Smooth muscle cell (in vitro differentiated cells): ENCODE data around the gene XPC. TPM values are rescaled to one million over a fixed set of nuclear protein-coding genes. Genes with fewer than 3 reads are reported as not detected.

Source experiments
- DNase-seq: peaks from one replicate; lab custom pipeline; 2025; ENCODE audit not compliant: unreplicated experiment; lab: John Stamatoyannopoulos, UW
- H2AFZ ChIP-seq: fragments of 200-600 bp; sonication (generic); 2 replicates; pipeline ENCODE4 v1.6.0; 2016; ENCODE audit warnings: antibody characterized with exemption, low read depth, mild to moderate bottlenecking
- H3F3A ChIP-seq: fragments of 200-600 bp; sonication (generic); 2 replicates; pipeline ENCODE4 v1.6.0; 2017; ENCODE audit warnings: antibody characterized with exemption, low read depth
- H3K27ac ChIP-seq: fragments of 200-600 bp; sonication (generic); 2 replicates; pipeline ENCODE4 v1.5.1; 2016; ENCODE audit warnings: low read depth, mild to moderate bottlenecking
- H3K27me3 ChIP-seq: fragments of 200-600 bp; sonication (generic); 2 replicates; pipeline ENCODE4 v1.6.1; 2016; ENCODE audit warnings: low read depth, mild to moderate bottlenecking
- H3K36me3 ChIP-seq: fragments of 200-600 bp; sonication (generic); 2 replicates; pipeline ENCODE4 v1.5.1; 2016; ENCODE audit warnings: low read depth
- H3K4me1 ChIP-seq: fragments of 200-600 bp; sonication (generic); 2 replicates; pipeline ENCODE4 v1.5.1; 2016; ENCODE audit warnings: low read depth
- H3K4me2 ChIP-seq: fragments of 200-600 bp; sonication (generic); 2 replicates; pipeline ENCODE4 v1.6.0; 2016; ENCODE audit warnings: mild to moderate bottlenecking
- H3K4me3 ChIP-seq: fragments of 200-600 bp; sonication (generic); 2 replicates; pipeline ENCODE4 v1.5.1; 2016; ENCODE audit warnings: mild to moderate bottlenecking
- H3K79me2 ChIP-seq: fragments of 200-600 bp; sonication (generic); 2 replicates; pipeline ENCODE4 v1.6.0; 2016; ENCODE audit warnings: low read depth, mild to moderate bottlenecking
- H3K9ac ChIP-seq: fragments of 200-600 bp; sonication (generic); 2 replicates; pipeline ENCODE4 v1.6.0; 2016; ENCODE audit warnings: low read depth
- H3K9me3 ChIP-seq: fragments of 200-600 bp; sonication (generic); replicated peaks from 2 replicates; pipeline ENCODE4 v1.5.1; 2016; ENCODE audit warnings: low read depth
- H4K20me1 ChIP-seq: fragments of 200-600 bp; sonication (generic); 2 replicates; pipeline ENCODE4 v1.6.0; 2016; ENCODE audit warnings: low read depth
- CTCF ChIP-seq: fragments of 200-600 bp; sonication (generic); IDR thresholded peaks from 2 replicates; pipeline ENCODE4 v1.5.1; 2017; ENCODE audit warnings: borderline replicate concordance, mild to moderate bottlenecking, antibody characterized with exemption; ENCODE audit not compliant: insufficient read depth, poor library complexity, severe bottlenecking
- WGBS: methylation state at CpG from one replicate; pipeline ENCODE4 v1.1.7; 2016; ENCODE audit warnings: low lambda C conversion rate; 5-methylcytosine and 5-hydroxymethylcytosine counted together
- polyA plus RNA-seq: library from polyadenylated mRNA; unstranded; fragments of >200 nt; fragmentation: Nextera tagmentation; extraction: Ambion mirVana; gene quantifications from 2 replicates; pipeline ENCODE4 v1.2.1, GENCODE V29; 2016
- total RNA-seq: library from RNA; depleted of rRNA; stranded (reverse); fragments of >200 nt; gene quantifications from 2 replicates; pipeline ENCODE4 v1.2.3, GENCODE V29; 2014

XPC gene
- total and polyA plus RNA-seq, 2 experiments from 2014 or later: 20.9 to 23.8 TPM

GRCh38 chr3:14127516-14128161, 50.8 kb downstream of the XPC start:
- no peak overlapping the region for H2AFZ ChIP-seq
- H3K9ac ChIP-seq: no peak overlapping the region
- TF ChIP-seq CTCF: no peak
- H3K4me2 ChIP-seq: no peak overlapping the region
- H3K4me3 ChIP-seq: no peak overlapping the region
- H3K79me2 ChIP-seq: peaks cover 46% of the 10 kb centered on the region
- H3K27ac ChIP-seq: peak overlapping the region; percentile 85
- H3K36me3 ChIP-seq: peaks cover 3% of the 10 kb centered on the region
- H3K27me3 ChIP-seq: no peaks in the 10 kb centered on the region
- no peaks in the 10 kb centered on the region for H3K9me3 ChIP-seq
- WGBS: 95% methylated on average over 12 of the region's 12 CpGs
- H4K20me1 ChIP-seq: peaks cover 52% of the 10 kb centered on the region
- H3K4me1 ChIP-seq: peaks cover 16% of the 10 kb centered on the region
- DNase-seq: no peak
- H3F3A ChIP-seq: peaks cover 4% of the 10 kb centered on the region

DNA sequence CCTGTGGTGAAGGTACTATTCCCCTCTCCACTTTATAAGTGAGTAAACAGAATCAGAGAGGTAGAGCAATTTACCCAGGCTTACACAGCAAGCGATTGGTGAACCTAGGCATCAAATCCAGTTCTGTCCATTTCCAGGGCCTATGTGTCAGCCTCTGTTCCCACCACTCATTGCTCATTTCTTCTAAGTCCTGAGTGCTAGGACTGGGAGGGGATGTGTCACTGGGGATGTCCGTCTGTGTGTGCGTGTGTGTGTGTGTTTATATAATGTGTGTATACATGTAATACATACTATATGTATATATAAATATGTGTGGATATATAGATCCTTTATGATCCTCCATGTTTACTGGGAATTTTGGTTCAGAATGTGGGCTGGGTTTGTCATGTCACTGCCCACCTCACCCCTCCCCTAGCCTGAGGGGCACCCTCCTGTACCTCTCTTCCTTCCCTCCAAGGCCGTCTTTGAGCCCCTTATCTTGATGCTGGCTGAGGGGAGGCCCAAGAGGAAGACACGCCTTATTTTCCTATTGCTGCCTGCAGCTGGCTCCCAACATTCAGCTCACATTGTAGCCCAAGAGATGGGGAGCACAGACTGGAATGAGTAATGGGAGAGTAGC, 51.4 kb downstream of the XPC start:
- Histone ChIP-seq H3K4me1 (peaks cover 16% of the 10 kb centered on the region), H2AFZ (no peak overlapping the region), H3K4me2 (peak overlapping the region; percentile 92), H3K79me2 (peaks cover 46% of the 10 kb centered on the region), H4K20me1 (peaks cover 52% of the 10 kb centered on the region), H3K36me3 (peaks cover 3% of the 10 kb centered on the region), H3K9me3 (no peaks in the 10 kb centered on the region), H3K9ac (no peak overlapping the region), H3K4me3 (no peak overlapping the region), H3K27me3 (no peaks in the 10 kb centered on the region), H3K27ac (peak overlapping the region; percentile 85), H3F3A (peaks cover 4% of the 10 kb centered on the region)
- DNase-seq: no peak
- TF ChIP-seq CTCF: no peak
- 91% methylated on average over 5 of the region's 5 CpGs for WGBS

- Histone ChIP-seq H3K79me2 (peaks cover 46% of the 10 kb centered on the region), H4K20me1 (peaks cover 52% of the 10 kb centered on the region), H3F3A (peaks cover 4% of the 10 kb centered on the region), H3K9me3 (no peaks in the 10 kb centered on the region), H3K27ac (peak overlapping the region; percentile 85), H2AFZ (no peak overlapping the region), H3K27me3 (no peaks in the 10 kb centered on the region), H3K36me3 (peaks cover 3% of the 10 kb centered on the region), H3K9ac (peak overlapping the region; percentile 53), H3K4me1 (peaks cover 16% of the 10 kb centered on the region), H3K4me3 (peak overlapping the region; percentile 82), H3K4me2 (peak overlapping the region; percentile 92)
- no peak for TF ChIP-seq CTCF
- DNase-seq: no peak
- 64% methylated on average over 11 of the region's 11 CpGs for WGBS
These were observed 52.1 kb downstream of the XPC start for GRCh38 chr3:14126017-14126886.
